NCI-H146 (cell line): ENCODE measurements around the gene KDM4F.

ENCODE experiments used
- DNase-seq: peaks from one replicate; lab custom pipeline; 2025; lab: John Stamatoyannopoulos, UW

KDM4F gene

DNA sequence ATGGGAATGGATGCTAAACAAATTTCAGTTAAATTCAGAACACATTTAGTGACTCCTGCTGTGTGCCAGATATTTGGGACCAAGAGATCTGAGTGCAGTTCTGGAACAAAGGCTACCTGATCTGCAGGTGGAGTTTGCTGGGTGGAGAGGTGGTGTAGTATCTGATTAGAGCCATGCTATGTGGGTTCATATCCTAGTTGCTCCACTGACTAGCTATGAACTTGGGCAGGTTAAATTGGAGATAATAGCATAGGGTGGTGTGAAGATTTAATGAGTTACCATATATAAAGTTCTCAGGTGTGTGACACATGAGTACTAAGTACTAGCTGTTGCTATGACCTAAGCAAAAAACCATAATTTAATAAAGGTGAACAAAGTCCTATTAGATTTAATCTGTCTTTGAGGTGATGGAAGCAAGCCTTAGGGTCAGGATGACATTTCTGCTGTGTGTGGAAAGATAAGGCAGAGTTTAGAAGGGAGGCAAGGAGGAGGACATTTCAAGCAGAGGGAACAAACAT lies 42.5 kb downstream of the KDM4F start:
- DNase-seq: no peak

GRCh38 chr11:95092549-95093324 lies 43.5 kb downstream of the KDM4F start:
- no peak for DNase-seq

- DNase-seq: no peak
Measured at GRCh38 chr11:95093548-95093947, 44.3 kb downstream of the KDM4F start.

DNA sequence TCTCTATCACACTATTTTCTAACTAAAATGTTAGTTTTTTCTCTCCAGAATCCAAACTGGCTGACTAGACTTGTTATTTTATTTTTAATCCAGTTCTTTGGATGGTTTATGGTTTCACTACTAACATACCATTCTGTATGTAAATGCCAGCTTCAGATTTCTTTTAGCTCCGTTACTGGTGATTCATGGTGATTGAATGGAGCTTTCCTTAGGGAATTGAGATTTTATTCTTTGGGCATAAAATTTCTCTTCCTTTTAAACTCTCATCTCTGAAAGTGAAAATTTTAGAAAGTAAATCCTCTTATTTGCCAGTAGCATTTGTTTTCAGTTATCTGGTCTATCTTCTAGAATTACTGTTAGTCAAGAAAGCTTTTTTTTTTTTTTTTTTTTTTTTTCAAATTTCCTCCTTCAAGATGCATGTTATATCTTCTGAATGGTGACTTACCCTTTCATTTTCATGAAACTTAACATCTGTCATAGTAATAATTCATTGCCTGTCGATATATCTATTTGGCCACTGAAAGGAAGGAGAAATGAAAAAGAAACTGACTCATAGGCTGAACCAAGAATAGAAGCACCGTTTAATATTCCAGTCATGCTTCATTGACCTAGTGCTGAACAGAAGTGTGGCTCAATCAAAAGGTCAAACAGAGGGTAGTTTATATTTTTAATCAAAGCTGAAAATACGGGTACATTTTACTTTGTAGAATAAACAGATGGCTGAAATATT lies 46.8 kb downstream of the KDM4F start:
- DNase-seq: no peak

- DNase-seq: no peak
Measured at GRCh38 chr11:95097209-95097608, 48.0 kb downstream of the KDM4F start.

DNA sequence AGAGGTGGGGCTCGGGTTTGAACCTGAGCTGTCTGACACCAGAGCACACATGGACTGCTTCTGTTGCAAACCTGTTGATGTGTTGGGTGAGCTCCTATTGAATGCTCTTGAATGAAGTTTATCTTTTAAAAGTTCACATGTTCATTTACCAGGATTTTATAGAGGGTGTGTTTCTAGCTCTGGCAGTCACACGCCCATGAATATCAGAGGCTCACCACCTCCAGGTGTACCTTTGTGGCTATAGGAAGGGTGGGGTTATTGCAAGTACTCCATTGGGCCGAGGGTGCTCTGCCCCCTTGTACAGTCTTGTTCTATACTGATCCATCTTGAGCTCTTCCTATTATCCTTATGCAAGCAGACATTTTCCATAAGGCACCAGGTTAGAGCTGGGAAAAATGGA lies 49.6 kb downstream of the KDM4F start:
- no peak for DNase-seq

GRCh38 chr11:95100191-95100648 lies 51.0 kb downstream of the KDM4F start:
- DNase-seq: no peak
